GM21367 (cell line): ENCODE data around the gene DNAI1.
"Not testable (repeated sequence)": the region's sequence is repeated elsewhere in the genome, so short reads cannot be mapped to it uniquely, and the experiment has no call there.

ENCODE experiments used
- ATAC-seq: cut with Tn5 transposase; IDR thresholded peaks from one replicate; pipeline ENCODE4 v1.9.1; 2021; ENCODE audit not compliant: unreplicated experiment

Gene DNAI1

DNA sequence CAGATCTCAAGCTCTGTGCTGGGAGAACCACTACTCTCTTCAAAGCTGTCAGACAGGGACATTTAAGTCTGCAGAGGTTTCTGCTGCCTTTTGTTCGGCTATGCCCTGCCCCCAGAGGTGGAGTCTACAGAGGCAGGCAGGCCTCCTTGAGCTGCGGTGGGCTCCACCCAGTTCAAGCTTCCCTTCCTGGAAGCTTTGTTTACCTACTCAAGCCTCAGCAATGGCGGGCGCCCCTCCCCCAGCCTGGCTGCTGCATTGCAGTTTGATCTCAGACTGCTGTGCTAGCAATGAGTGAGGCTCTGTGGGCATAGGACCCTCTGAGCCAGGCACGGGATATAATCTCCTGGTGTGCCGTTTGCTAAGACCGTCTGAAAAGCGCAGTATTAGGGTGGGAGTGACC, 73.4 kb downstream of the DNAI1 start:
- not testable (repeated sequence) for ATAC-seq

DNA sequence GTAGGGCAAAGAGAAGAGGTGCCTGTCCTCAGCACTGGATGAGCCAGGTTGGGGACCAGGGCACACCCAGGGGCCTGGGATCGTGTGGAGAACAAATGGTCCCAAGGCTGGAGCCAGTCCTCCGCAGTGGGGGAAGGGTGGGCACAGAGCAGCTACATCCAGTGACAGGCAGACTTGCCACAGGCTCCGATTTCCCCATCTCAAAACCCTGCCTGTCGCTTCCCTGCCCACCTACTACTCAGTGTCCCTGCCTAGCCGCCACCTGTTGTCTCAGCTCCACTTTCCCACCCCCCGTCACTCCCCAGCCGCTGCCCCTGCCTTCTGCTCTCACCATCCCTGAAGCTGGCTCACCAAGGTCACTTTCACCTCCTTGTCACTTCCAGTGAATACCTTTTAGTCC, 78.1 kb downstream of the DNAI1 start:
- ATAC-seq = no peak

DNA sequence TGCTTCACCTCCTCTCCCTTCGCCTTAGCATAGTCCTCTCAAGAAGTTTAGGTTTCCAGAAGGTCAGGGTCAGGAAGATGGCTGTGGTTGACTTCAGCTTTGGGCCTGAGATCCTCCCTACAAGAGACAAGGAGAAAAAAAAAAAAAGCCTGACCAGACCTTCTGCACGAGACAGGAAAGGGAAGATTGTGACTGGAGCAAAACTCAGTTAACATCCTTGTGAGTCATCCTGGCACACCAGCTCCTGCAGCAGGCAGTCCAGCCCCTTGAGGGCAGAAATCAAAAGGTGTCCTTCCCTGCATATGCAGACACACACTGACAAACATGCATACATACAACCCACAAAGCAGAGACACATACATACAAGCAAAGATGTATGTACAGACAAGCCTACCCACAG, 82.2 kb downstream of the DNAI1 start:
- no peak for ATAC-seq

DNA sequence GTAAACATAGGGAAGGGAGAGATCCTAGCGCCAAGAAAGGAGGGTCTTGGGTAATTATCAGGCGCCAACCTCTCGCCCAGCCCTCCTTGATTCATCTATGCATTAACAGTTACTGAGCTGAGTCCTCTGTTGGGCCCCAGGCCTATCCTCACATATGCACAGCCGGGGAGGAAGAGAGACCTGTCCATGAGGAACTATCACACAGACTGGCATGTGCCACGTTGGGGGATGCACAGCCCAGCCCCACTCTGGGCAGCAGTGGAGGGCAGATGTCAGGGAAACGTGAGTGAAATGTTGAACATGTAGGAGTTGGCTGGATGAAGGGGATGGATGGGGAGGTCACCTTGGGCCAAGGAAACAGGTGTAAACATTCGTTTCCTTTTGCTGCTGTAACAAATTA, 82.9 kb downstream of the DNAI1 start:
- no peak for ATAC-seq

DNA sequence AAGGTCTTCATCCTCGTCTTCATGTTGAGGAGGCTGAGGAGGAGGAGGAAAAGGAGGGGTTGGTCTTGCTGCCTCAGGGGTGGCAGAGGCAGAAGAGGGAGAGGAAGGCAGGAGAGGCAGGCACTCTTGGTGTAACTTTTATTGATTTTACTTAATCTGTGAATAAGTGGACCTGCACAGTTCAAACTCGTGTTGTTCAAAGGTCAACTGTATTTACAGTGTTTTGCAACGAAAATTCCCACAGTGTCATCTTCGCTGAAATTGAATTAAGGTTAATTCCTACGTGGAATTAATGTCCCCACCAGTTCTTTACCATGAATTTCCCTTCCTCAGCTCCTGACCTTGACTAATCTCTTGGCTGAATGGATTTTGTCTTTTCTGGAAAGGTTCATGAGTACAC, 85.4 kb downstream of the DNAI1 start:
- no peak for ATAC-seq

DNA sequence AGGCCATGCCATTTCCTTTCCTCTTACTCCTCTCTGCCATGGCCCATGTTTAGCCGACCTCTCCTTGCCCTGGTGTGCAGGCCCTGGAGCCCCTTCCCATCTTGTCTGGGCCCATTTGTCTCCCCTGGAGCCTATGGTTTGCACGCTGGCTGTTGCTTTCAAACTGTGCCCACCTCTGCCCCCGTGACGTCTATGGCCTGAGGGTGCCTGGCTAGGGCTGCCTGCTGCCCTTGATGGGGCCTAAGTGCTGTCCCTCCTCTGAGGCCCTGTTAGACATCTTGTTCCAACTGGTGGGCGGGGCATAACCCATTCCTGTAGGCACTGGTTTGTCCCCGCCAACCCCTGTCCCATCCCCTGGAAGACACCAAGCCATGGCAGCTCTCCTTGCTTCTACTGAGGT, 86.9 kb downstream of the DNAI1 start:
- ATAC-seq = no peak

DNA sequence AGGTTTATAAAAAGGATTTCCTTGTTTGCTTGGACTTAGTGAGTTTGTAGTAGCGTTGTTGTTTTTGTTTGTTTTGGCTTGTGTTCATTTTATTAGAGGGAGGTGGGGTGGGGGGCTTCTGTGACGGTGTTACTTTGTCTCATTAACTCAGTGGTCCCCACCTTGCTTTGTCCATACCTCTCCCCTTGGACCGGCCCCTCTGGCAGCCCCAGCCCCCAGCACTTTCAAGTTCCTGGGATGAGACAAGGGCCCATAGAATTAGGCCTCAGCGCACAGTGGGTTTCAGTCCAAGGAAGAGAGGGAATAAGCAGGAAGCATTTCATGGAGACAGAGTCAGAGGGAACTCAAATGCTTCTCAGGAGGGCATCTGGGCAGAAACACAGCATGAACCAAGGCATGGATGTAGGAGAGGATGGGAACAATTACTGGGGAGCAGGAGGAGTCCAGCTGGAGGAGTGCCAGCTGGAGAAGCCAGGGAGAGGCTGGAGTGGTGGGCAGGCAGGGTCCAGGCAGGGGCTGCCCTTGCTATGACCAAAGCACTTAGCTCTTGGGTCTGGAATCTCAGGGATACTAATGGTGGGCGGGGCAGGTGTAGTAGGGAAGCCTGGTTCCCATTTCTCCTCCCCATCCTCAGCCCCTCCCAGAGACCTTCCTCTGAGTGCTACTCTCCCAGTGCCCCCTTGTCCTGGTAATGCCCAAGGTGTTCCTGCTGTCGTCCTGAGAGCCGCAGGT, 87.7 kb downstream of the DNAI1 start:
- no peak for ATAC-seq

DNA sequence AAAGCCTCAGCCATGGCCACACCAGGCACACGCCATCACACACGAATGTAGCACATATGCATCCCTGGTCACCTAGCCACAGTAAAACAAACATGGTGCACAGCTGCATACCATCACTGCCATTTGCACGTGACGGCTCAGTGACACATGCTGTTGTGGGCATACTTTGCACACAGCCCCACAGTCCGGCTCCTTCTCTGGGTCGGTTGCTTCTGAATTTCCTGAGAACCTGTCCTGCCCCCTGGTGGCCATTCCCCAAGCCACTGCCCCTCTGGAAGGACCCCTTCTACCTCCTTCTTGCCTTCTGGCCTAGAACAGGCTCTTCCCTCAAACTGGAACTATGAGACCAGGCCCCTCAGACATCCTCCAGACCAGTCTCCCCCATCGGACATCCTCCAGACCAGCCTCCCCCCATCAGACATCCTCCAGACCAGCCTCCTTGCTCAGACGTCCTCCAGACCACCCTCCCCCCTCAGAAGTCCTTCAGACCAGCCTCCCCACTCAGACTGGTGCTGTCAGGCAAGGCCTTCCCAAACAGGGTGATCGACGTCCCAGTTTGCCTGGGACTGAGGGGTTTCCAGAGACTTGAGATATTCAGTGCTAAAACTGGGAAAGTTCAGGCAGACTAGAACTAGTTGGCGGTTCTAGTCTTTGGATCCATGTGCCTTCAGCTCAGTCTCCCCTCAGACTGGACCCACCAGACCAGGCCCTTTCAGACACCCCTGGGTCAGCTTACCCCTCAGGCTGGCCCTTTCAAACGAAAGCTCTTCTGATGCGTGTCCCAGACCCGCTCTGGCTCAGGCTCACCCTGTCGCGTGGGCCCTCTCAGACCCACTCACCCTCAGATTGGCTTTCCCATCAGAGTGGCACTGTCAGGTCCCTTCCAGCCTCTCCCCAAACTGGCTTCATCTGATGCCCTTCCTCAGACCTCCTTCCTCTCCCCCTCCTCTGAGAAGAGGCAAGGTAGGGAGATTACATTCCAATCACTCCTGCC, 88.5 kb downstream of the DNAI1 start:
- ATAC-seq = no peak

DNA sequence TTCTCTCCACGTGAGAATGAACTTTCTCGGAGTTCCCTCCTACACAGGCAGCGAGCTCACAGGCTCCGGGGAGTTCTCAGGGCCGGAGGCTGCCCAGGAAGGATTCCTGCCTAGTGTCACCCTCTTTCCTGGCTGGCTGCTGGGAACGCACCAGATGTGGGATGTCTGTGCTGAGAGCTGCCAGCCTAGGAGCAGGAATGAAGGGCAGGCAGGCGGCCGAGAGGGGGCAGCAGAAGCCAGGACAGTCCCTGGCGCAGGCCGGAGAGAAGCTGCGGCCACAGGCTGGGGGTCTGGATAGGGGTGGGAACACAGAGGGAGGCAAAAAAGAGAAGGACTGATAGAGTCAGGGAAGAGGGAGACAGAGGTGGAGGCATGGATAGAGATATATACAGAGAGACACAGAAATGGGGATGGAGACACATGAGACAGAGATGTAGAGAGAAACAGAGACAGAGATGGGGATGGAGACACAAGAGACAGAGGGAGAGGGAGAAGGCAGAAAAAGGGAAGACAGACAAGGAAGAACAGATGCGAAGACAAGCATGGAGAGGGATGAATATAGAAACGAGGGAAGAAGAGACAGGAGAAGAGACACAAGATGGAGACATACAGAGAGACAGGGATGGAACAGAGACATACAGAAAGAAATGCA, 89.5 kb downstream of the DNAI1 start:
- ATAC-seq = no peak

DNA sequence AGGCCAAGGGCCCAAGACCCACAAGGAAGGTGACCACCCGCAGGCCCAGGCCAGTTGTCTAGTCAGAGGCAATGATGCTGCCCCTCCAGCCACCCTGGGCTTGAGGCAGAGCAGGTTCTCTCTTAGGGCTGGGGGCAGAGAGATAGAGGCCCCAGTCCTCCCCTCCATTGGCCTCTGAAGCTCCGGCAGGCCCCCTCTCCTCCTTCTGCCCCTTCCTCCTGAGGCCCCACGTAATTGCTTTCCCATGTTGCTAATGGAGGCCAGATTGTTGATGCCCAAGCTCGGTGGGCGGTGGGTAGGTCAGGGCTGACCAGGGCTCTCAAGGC, 90.8 kb downstream of the DNAI1 start:
- no peak for ATAC-seq

DNA sequence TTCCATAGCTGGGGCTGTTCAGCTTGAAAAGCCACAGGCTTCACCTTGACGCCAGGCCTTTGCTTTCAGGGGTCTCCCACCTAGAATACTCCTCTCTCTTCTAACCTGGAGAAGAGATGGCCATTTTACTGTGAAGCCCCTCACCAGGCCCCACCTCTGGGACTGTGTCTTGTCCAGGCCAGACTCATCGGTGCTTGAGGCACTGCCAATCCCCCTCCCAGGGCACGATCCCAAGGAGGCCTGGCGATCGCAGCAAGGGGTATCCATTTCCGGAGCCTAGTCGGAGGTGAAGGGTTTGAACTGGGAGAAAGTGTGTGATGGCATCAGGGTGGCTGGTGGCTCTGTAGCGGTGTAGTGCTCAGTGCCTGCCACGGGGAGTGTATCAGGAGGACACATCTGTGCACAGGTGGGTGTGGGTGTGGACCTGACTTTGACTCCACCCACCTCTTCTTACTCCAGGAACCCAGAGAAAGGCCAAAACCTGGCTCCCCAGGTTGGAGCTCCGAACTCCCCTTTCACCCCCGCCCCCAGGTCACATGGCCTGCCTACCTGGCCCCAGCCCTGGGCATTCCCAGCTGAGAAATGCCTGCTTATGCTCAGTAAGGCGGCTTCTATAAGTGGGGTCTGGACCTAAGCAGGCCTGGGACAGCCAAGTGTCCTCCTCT, 91.5 kb downstream of the DNAI1 start:
- ATAC-seq = no peak

DNA sequence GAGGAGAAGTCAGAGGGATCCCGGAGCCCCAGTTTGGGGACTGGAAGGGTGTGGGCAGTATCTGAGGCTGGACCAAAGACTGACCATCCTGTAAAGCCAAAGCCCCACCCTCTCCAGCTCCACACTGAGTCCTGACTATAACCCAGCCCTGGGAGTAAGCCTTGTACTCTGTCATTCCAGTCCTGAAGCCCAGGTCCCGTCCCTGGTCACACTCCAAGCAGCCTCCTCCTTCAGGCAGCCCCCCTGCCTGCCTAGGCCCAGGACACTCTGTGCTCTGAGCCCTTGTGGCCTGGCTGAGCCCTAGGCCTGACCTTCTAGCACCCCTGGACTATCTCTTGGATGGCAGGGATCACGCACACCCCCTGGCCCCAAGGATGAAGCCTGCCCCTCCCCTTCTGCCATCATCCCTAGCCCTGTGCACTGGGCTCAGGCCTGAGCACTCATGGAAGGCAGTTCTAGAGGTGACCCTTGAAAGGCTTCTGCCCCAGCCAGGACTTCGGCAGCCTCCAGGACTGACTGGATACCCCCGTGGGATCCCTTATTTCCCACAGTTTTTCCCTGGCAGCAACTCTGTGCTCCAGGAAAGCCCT, 92.2 kb downstream of the DNAI1 start:
- ATAC-seq = no peak

DNA sequence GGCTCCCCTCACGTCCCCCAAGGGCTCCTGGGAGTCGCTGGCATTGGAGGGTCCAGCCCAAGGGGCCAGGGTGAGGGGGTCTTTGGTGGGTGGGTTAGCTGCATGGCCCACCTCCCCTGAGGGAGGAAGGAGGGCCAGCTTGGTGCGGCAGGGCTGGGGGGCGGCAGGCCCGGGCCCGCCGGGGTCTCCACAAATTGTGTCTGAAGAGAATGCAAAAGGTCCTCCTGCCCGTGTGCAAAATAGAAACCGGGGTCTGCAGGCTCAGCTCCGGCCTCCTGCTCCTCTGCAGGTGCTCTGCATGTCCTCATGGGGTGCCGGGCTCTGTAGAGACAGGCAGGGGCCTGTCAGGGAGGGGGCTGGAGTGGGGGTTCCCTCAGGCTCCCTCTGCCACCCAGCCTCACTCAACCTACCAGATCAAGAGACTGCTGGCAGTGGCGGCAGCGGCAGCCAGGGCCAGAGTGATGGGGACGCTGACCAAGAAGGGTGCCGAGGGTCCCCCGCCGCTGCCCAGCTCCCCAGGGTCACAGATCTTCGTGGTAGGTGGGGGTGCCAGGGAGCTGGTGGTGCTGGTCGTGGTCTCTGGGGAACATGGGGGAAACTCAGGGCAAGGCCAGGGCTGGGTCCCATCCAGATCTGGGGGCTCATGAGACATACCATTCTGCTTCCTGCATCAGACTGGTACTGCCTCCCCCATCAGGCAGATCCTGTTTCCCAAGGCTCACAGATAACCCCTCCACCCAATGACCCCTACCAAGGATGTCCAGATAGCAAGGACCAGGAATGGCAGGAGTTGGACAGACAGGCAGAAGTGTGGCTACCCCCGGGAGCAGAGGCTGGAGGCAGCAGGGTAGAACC, 93.4 kb downstream of the DNAI1 start:
- ATAC-seq = no peak

DNA sequence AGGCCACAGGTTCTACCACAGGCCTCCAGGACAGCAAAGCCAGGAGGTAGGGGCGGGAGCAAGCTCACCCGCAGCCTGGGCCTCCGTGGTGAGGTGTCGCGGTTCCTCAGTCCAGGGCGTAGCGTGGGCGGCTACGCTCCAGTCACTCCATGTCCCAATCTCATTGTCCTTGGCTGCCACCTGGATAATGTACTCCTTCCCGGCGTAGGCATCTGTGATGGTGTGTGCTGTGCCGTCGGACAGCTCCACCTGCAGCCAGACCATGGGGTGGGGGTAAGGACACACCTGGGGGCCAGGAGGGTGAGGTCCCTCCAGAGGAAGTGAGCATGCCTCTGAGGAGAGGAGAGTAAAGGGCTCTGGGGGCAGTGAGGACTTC, 94.0 kb downstream of the DNAI1 start:
- ATAC-seq = no peak

DNA sequence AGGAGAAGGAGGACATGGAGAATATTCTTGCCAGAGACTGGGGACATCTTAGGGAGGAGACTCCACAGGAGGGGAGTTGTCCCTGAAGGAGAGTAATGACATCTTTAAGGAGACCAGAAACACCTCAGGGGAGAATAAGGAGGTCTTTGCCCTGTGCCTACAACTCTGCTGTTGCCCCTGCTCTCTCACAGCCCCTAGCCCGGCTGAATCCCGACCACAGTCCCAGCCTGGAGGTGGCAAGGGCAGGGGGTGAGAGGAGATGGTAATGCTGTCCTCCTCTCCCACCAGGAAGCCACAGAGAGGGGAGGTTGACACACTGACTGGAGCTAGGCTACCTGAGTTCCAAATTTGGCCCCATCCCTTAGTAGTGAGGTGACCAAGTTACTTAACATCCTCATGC, 94.4 kb downstream of the DNAI1 start:
- ATAC-seq = no peak

DNA sequence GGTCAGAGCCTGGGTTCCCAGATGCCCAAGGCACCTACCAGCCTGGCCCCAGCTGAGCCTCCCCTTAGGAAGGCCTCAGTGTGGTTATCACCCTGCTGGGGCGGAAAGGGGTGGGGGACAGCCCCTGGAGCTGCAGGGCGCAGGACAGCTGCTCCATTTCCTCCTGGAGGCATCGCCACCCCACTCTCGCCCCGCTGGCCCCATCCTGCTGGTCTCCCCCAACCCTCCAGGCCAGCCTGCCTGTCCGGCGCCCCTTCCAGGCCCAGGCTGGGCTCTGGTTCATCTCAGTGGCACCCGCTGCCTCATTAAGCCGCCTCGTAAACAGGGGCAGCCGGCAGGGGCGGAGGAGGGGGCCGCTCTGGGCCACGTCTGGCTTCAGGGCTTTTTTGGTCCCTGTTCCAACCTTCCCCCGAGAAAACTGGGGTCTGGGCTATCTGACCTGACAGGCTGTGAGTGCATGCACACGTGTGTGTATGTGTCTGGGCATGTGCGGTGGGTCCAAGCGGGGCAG, 95.0 kb downstream of the DNAI1 start:
- ATAC-seq = no peak

DNA sequence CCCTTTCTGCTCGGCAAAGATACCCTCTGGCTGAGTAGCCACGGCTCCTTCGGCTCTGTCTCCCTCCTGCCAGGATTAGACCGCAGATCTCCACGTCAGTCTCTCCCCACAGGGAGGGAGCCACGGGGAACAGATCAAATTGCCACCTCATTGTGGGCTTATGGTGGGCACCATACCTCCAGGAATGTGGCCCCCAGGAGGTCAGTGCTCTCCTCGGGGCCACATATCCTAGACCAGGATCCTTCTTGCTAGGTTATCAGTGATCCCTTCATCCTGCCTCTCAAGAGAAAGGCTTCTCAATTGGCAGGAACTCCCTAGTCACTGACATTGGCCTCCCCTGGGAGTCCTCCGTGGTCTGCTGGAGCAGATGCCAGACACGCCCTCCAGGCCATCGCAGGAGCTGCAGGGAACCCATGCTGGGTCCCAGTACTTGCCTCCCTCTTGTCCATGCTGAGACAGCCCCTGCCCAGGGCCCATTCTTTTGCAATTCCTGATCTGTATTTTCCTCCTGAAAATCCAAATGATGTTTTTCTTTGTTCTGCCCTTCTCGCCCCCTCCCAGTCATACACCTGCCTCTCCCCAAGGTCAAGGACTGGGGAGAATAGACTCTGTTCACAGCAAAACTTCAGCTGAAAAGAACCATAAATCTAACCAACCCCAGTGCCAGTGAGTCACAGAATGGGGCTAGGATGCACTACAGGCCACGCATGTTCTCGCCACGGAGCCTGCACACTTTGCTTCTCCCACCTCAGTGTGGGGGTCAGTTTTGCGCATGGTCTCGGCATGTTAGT, 95.8 kb downstream of the DNAI1 start:
- no peak for ATAC-seq

DNA sequence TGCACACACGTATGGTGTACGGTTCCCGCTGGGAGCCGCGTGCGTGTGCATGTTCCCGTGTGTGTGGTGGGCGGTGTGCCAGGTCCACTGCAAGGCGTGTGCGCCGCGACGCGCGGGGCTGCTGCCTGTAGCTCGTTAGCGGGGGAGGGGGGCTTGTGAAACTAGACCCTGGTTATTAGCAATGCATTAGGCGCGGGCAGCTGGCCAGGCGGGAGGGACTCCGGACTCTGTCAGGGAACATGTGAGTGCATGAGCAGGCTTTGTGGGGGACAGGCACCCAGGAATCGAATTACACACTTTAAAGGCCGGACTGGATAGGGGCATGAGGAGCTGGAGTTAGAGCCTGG, 96.4 kb downstream of the DNAI1 start:
- ATAC-seq = no peak

DNA sequence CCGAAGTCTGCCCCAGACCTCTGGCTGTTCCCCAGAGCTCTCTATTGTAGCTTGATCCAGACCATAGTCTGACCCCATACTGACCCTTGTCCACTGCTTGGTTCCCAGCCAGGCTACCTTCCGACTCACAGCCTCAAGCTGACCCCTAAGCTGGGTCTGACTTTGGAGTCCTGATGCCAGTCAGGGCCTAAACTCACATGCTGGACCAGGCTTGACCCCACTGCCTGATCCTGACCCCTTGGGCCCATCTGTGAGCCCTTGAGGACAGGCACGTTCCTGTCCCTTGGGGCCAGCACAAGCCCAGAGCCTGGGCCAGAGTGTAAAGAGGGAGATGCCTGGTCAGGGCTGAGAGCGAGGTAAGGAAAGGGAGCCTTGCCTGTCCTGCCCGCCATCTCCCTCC, 96.9 kb downstream of the DNAI1 start:
- no peak for ATAC-seq
